H9 (cell line): Measurements from ENCODE around the gene APOBEC4. TPM values are rescaled to one million over a fixed set of nuclear protein-coding genes. Genes with fewer than 3 reads are reported as not detected.

Experiments
- DNase-seq: peaks from one replicate; pipeline ENCODE4 v3.0.0-alpha.2; 2017
- H2AFZ ChIP-seq: one replicate; pipeline ENCODE4 v1.6.1; 2013; ENCODE audit warnings: mild to moderate bottlenecking, low read length, control low read depth, moderate library complexity
- H2AK5ac ChIP-seq: 2 replicates; pipeline ENCODE4 v1.6.1; 2013; ENCODE audit warnings: low read length, control low read depth, mixed read lengths; ENCODE audit not compliant: insufficient read length
- H2BK120ac ChIP-seq: one replicate; pipeline ENCODE4 v1.6.1; 2013; ENCODE audit warnings: low read depth, mild to moderate bottlenecking, low read length, control low read depth, inconsistent platforms; ENCODE audit not compliant: poor library complexity, severe bottlenecking
- H2BK12ac ChIP-seq: 2 replicates; pipeline ENCODE4 v1.6.1; 2013; ENCODE audit warnings: low read length, control low read depth, mixed read lengths, low read depth; ENCODE audit not compliant: insufficient read length
- H2BK15ac ChIP-seq: 2 replicates; pipeline ENCODE4 v1.6.1; 2013; ENCODE audit warnings: low read depth, low read length, control low read depth
- H2BK20ac ChIP-seq: one replicate; pipeline ENCODE4 v1.6.1; 2013; ENCODE audit warnings: low read depth, mild to moderate bottlenecking, low read length, control low read depth, inconsistent platforms; ENCODE audit not compliant: poor library complexity, severe bottlenecking
- H2BK5ac ChIP-seq: 2 replicates; pipeline ENCODE4 v1.6.1; 2013; ENCODE audit warnings: low read length, control low read depth, mixed read lengths; ENCODE audit not compliant: insufficient read length
- H3K14ac ChIP-seq: 2 replicates; pipeline ENCODE4 v1.6.1; 2013; ENCODE audit warnings: low read length, control low read depth; ENCODE audit not compliant: insufficient read depth
- H3K18ac ChIP-seq: 2 replicates; pipeline ENCODE4 v1.6.1; 2013; ENCODE audit warnings: low read depth, mild to moderate bottlenecking, mixed read lengths, low read length, control low read depth; ENCODE audit not compliant: insufficient read length
- H3K23ac ChIP-seq: 2 replicates; pipeline ENCODE4 v1.6.1; 2013; ENCODE audit warnings: low read length, control low read depth, mixed read lengths, low read depth; ENCODE audit not compliant: insufficient read length
- H3K23me2 ChIP-seq: 2 replicates; pipeline ENCODE4 v1.6.1; 2013; ENCODE audit warnings: low read depth, mild to moderate bottlenecking, mixed read lengths, low read length, control low read depth; ENCODE audit not compliant: insufficient read length, poor library complexity, severe bottlenecking
- H3K27ac ChIP-seq: 2 replicates; pipeline ENCODE4 v1.5.1; 2013; ENCODE audit warnings: low read length, control low read depth, mixed read lengths, low read depth; ENCODE audit not compliant: insufficient read length
- H3K27me3 ChIP-seq: 2 replicates; pipeline ENCODE4 v1.6.1; 2013; ENCODE audit warnings: low read length, control low read depth, inconsistent platforms; ENCODE audit not compliant: insufficient read depth
- H3K4ac ChIP-seq: 2 replicates; pipeline ENCODE4 v1.6.1; 2013; ENCODE audit warnings: low read depth, mild to moderate bottlenecking, control low read depth, inconsistent platforms, low read length, moderate library complexity
- H3K4me1 ChIP-seq: 2 replicates; pipeline ENCODE4 v1.6.1; 2013; ENCODE audit warnings: low read length, control low read depth, inconsistent platforms; ENCODE audit not compliant: insufficient read depth
- H3K4me2 ChIP-seq: 2 replicates; pipeline ENCODE4 v1.6.1; 2013; ENCODE audit warnings: low read length, control low read depth, mixed read lengths; ENCODE audit not compliant: insufficient read length, insufficient read depth
- H3K56ac ChIP-seq: 2 replicates; pipeline ENCODE4 v1.6.1; 2013; ENCODE audit warnings: low read depth, mild to moderate bottlenecking, mixed read lengths, low read length, control low read depth; ENCODE audit not compliant: insufficient read length
- H3K79me1 ChIP-seq: 2 replicates; pipeline ENCODE4 v1.6.1; 2013; ENCODE audit warnings: low read depth, mild to moderate bottlenecking, moderate library complexity, low read length, control low read depth, inconsistent platforms; ENCODE audit not compliant: insufficient read depth, poor library complexity, severe bottlenecking
- H3K79me2 ChIP-seq: 2 replicates; pipeline ENCODE4 v1.6.1; 2013; ENCODE audit warnings: low read length, control low read depth, inconsistent platforms; ENCODE audit not compliant: insufficient read depth
- H3K9ac ChIP-seq: 2 replicates; pipeline ENCODE4 v1.6.1; 2013; ENCODE audit warnings: low read length, control low read depth, mixed read lengths; ENCODE audit not compliant: insufficient read length; ENCODE audit errors: extremely low read depth
- H3K9me3 ChIP-seq: one replicate; pipeline ENCODE4 v1.6.1; 2013; ENCODE audit warnings: low read depth, low read length, inconsistent platforms; ENCODE audit not compliant: control insufficient read depth
- H3T11ph ChIP-seq: one replicate; pipeline ENCODE4 v1.6.1; 2013; ENCODE audit warnings: mild to moderate bottlenecking, low read length, control low read depth, inconsistent platforms
- H4K20me1 ChIP-seq: one replicate; pipeline ENCODE4 v1.6.1; 2013; ENCODE audit not compliant: control insufficient read depth, insufficient read length, insufficient read depth
- H4K5ac ChIP-seq: 2 replicates; pipeline ENCODE4 v1.6.1; 2013; ENCODE audit warnings: low read depth, mild to moderate bottlenecking, mixed read lengths, low read length, control low read depth; ENCODE audit not compliant: insufficient read length
- H4K8ac ChIP-seq: replicated peaks from 2 replicates; pipeline ENCODE4 v1.6.1; 2013; ENCODE audit warnings: low read length, control low read depth, mixed read lengths, low read depth; ENCODE audit not compliant: insufficient read length
- H4K91ac ChIP-seq: 2 replicates; pipeline ENCODE4 v1.6.1; 2013; ENCODE audit warnings: low read depth, mild to moderate bottlenecking, moderate library complexity, mixed read lengths, low read length, control low read depth; ENCODE audit not compliant: insufficient read length
- H3K27ac Mint-ChIP-seq, 3 experiments: 2 replicates in 2 of 3; 3 replicates in 1 of 3; pipeline ENCODE4 v1.8.0; 2020 to 2021; ENCODE audit warnings: mixed read lengths in 3 of 3, mild to moderate bottlenecking in 1 of 3, moderate library complexity in 1 of 3
- H3K27me3 Mint-ChIP-seq: 2 replicates; pipeline ENCODE4 v1.8.0; 2021; ENCODE audit warnings: low read depth, mild to moderate bottlenecking, moderate library complexity, mixed read lengths
- H3K36me3 Mint-ChIP-seq, 3 experiments: 2 replicates in 2 of 3; 3 replicates in 1 of 3; pipeline ENCODE4 v1.8.0; 2020 to 2021; ENCODE audit warnings: low read depth in 3 of 3, mixed read lengths in 3 of 3; ENCODE audit not compliant: insufficient read depth in 1 of 3
- H3K4me1 Mint-ChIP-seq, 2 experiments: 2 replicates each; pipeline ENCODE4 v1.8.0; 2020; ENCODE audit warnings: mixed read lengths in 2 of 2
- H3K4me3 Mint-ChIP-seq, 2 experiments: 2 replicates in 1 of 2; 3 replicates in 1 of 2; pipeline ENCODE4 v1.8.0; 2020 to 2021; ENCODE audit warnings: mild to moderate bottlenecking in 2 of 2, mixed read lengths in 2 of 2, moderate library complexity in 1 of 2
- H3K9me3 Mint-ChIP-seq, 2 experiments: 2 replicates in 1 of 2; 3 replicates in 1 of 2; pipeline ENCODE4 v1.8.0; 2020; ENCODE audit warnings: mild to moderate bottlenecking in 2 of 2, mixed read lengths in 2 of 2, moderate library complexity in 1 of 2
- WGBS: extraction: QIAGEN DNeasy Blood & Tissue Kit; methylation state at CpG from one replicate; pipeline ENCODE4 v1.1.7; 2013; ENCODE audit warnings: missing lambda C conversion rate, low lambda C conversion rate, mixed read lengths; ENCODE audit not compliant: insufficient read length; ENCODE audit errors: extremely low coverage; 5-methylcytosine and 5-hydroxymethylcytosine counted together
- total RNA-seq: library from RNA; stranded (reverse); gene quantifications from 2 replicates; pipeline ENCODE4 v1.2.1, GENCODE V29; 2021
- TF ChIP-seq, protein P1 (sequence below): fragments of 200-600 bp; sonication (generic); conservative IDR thresholded peaks from 3 replicates; pipeline ENCODE4 v1.8.0; 2021; ENCODE audit warnings: antibody characterized with exemption, mild to moderate bottlenecking

Gene APOBEC4
- total RNA-seq, 1 experiment from 2014 or later = not detected

DNA sequence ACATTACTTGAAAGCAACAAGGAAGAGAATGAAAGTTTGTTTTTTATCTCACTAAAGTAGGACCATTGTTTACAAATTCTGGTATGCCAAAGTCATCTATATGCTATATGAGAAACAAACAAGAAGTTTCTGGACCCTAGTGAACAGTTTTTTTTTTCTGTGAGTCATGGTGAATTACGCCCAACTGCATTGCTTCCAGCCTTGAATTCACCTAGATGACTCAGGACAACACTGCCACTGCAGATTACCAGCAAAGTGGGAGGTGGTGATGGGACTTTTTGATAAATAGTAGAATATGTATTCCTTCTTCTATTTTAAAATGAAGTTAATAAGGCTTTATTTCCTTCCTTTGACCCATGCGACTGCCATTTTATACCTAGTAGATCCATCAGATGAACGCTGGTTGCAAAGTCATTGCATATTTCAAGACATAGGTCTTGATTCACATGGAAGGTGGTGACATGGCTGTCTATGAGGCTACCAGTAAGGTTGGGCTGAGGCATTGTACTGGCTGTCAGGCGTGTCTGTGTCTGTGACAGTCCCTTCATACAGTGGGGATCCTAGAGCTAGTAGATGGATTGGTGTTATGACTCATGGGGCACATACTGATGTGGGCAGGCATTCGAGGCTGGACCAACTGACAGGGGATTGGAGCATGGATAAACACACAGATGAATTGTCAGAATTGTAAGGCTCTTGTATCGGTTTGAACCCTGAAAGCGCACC is 49.1 kb upstream of the APOBEC4 start:
- H4K20me1 ChIP-seq = no peaks in the 10 kb centered on the region
- no peak overlapping the region for H3K14ac ChIP-seq
- no peak overlapping the region for H3K56ac ChIP-seq
- H3K79me2 ChIP-seq = no peaks in the 10 kb centered on the region
- H2AFZ ChIP-seq = no peak overlapping the region
- H3K23ac ChIP-seq = no peak overlapping the region
- H3K23me2 ChIP-seq = no peaks in the 10 kb centered on the region
- H2BK120ac ChIP-seq = no peak overlapping the region
- Mint-ChIP-seq H3K36me3 (no peaks in the 10 kb centered on the region), H3K27me3 (no peaks in the 10 kb centered on the region), H3K4me1 (peaks cover 0 to 5% of the 10 kb centered on the region in 2 experiments; a peak in 2 of 4 replicates), H3K27ac (peak overlapping the region in 1 of 3 experiments; percentile 6; a peak in 1 of 7 replicates), H3K9me3 (no peaks in the 10 kb centered on the region), H3K4me3 (no peak overlapping the region)
- H3K4ac ChIP-seq = no peak overlapping the region
- H2BK12ac ChIP-seq = no peak overlapping the region
- TF ChIP-seq, protein P1, sequence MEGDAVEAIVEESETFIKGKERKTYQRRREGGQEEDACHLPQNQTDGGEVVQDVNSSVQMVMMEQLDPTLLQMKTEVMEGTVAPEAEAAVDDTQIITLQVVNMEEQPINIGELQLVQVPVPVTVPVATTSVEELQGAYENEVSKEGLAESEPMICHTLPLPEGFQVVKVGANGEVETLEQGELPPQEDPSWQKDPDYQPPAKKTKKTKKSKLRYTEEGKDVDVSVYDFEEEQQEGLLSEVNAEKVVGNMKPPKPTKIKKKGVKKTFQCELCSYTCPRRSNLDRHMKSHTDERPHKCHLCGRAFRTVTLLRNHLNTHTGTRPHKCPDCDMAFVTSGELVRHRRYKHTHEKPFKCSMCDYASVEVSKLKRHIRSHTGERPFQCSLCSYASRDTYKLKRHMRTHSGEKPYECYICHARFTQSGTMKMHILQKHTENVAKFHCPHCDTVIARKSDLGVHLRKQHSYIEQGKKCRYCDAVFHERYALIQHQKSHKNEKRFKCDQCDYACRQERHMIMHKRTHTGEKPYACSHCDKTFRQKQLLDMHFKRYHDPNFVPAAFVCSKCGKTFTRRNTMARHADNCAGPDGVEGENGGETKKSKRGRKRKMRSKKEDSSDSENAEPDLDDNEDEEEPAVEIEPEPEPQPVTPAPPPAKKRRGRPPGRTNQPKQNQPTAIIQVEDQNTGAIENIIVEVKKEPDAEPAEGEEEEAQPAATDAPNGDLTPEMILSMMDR = no peak
- no peak overlapping the region for H2BK15ac ChIP-seq
- no peaks in the 10 kb centered on the region for H3K27me3 ChIP-seq
- no peak overlapping the region for H3K27ac ChIP-seq
- H3K9me3 ChIP-seq = no peaks in the 10 kb centered on the region
- no peak overlapping the region for H2BK20ac ChIP-seq
- no peak for DNase-seq
- no peak overlapping the region for H3K4me2 ChIP-seq
- no peaks in the 10 kb centered on the region for H3K4me1 ChIP-seq
- no peak overlapping the region for H3T11ph ChIP-seq
- H2AK5ac ChIP-seq = no peak overlapping the region
- H3K9ac ChIP-seq = no peak overlapping the region
- H4K8ac ChIP-seq = no peak overlapping the region
- H4K5ac ChIP-seq = no peak overlapping the region
- no peak overlapping the region for H3K18ac ChIP-seq
- H3K79me1 ChIP-seq = no peaks in the 10 kb centered on the region
- no peak overlapping the region for H2BK5ac ChIP-seq
- WGBS = no CpG with 5 or more reads among the region's 7 CpGs
- no peak overlapping the region for H4K91ac ChIP-seq
